ENCODE results near the gene MAPK8IP3.
"Not testable (repeated sequence)": the region's sequence is repeated elsewhere in the genome, so short reads cannot be mapped to it uniquely, and the experiment has no call there.

MAPK8IP3 gene

GRCh38 chr16:1700246-1700645 is 5.7 kb upstream of the MAPK8IP3 start:
- no peak overlapping the region for H3K27ac ChIP-seq (replicated peaks)
- DNase-seq (ENCODE audit: low read depth in 1 of 2, low spot score in 1 of 2), result no peak
- H3K27me3 ChIP-seq (ENCODE audit: insufficient read depth, poor library complexity, severe bottlenecking), result no peaks in the 10 kb centered on the region
- no peak for TF ChIP-seq SPI1 (IDR thresholded peaks at IDR 0.05; ENCODE audit: borderline replicate concordance, low read depth)
- TF ChIP-seq, protein P1, sequence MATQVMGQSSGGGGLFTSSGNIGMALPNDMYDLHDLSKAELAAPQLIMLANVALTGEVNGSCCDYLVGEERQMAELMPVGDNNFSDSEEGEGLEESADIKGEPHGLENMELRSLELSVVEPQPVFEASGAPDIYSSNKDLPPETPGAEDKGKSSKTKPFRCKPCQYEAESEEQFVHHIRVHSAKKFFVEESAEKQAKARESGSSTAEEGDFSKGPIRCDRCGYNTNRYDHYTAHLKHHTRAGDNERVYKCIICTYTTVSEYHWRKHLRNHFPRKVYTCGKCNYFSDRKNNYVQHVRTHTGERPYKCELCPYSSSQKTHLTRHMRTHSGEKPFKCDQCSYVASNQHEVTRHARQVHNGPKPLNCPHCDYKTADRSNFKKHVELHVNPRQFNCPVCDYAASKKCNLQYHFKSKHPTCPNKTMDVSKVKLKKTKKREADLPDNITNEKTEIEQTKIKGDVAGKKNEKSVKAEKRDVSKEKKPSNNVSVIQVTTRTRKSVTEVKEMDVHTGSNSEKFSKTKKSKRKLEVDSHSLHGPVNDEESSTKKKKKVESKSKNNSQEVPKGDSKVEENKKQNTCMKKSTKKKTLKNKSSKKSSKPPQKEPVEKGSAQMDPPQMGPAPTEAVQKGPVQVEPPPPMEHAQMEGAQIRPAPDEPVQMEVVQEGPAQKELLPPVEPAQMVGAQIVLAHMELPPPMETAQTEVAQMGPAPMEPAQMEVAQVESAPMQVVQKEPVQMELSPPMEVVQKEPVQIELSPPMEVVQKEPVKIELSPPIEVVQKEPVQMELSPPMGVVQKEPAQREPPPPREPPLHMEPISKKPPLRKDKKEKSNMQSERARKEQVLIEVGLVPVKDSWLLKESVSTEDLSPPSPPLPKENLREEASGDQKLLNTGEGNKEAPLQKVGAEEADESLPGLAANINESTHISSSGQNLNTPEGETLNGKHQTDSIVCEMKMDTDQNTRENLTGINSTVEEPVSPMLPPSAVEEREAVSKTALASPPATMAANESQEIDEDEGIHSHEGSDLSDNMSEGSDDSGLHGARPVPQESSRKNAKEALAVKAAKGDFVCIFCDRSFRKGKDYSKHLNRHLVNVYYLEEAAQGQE (IDR thresholded peaks at IDR 0.05; ENCODE audit: insufficient replicate concordance, low read depth), result no peak
- no peak for TF ChIP-seq POLR2AphosphoS5 (IDR thresholded peaks at IDR 0.05; ENCODE audit: low read depth)
- no peak overlapping the region for H3K4me3 ChIP-seq (replicated peaks; ENCODE audit: insufficient read depth, low read length)

DNA sequence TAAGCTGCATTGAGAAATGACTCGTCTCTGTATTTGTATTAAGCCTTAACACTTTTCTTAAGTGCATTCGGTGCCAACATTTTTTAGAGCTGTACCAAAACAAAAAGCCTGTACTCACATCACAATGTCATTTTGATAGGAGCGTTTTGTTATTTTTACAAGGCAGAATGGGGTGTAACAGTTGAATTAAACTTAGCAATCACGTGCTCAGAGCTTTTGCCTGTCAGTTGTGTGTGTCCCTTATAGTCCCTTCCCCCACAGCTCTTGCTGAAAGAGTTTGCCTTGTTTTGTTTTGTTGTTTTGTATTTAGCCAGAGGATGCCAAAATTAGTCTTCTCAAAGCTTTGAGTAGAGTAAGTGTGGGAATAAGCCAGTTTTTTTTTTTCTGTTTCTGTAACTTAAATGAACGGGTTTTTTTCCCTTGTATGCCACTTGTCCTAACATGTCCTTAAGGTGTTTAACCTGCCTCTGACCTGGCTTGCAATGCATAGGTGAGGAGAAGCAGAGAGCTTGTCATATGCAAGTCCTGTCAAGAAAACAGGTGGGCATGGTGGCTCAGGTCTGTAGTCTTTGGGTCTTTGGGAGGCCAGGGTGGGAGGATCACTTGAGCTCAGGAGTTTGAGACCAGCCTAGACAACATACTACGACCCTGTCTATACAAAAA is 4.6 kb upstream of the MAPK8IP3 start:
- TF ChIP-seq, protein P1 (IDR thresholded peaks at IDR 0.05; ENCODE audit: insufficient replicate concordance, low read depth), result no peak
- no peak overlapping the region for H3K27ac ChIP-seq (replicated peaks)
- H3K4me3 ChIP-seq (replicated peaks; ENCODE audit: insufficient read depth, low read length), result no peak overlapping the region
- no peaks in the 10 kb centered on the region for H3K27me3 ChIP-seq (ENCODE audit: insufficient read depth, poor library complexity, severe bottlenecking)
- no peak for DNase-seq (ENCODE audit: low read depth in 1 of 2, low spot score in 1 of 2)

- Histone ChIP-seq H3K4me3 (replicated peaks; ENCODE audit: insufficient read depth, low read length) (peak overlapping the region; percentile 77), H3K27ac (replicated peaks) (peak overlapping the region; percentile 76)
- not testable (repeated sequence) for H3K27me3 ChIP-seq (ENCODE audit: insufficient read depth, poor library complexity, severe bottlenecking)
- DNase-seq (ENCODE audit: low read depth in 1 of 2, low spot score in 1 of 2), result peak; percentile 21 to 55
Measured at GRCh38 chr16:1705324-1705687, 689 bp upstream of the MAPK8IP3 start.

DNA sequence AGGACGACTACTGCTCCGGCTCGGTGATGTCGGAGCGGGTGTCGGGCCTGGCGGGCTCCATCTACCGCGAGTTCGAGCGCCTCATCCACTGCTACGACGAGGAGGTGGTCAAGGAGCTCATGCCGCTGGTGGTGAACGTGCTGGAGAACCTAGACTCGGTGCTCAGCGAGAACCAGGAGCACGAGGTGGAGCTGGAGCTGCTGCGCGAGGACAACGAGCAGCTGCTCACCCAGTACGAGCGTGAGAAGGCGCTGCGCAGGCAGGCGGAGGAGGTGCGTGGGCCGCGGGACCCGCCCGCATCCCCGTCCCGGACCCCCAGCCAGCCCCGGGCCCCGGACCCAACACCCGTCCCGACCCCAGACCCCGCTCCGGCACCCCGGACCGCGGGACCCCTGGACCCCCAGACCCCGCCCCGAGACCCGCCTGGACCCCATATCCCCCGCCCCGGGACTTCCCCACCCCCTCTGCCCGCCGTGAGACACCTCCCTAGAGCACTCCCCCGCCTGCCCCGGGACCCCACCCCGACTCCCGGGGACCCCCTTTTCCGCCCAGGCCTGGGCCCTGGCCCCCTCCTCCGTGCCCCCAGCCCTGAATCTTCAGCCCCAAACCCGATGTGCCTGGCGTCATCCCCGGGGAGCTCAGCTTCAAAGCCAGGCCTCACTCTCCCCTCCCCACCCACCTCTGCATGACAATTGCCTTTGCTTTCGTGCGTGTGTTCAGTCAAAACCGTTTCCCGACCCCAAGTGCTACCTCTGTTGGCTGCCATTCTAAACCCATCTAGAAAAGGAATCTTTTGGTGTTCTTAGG is 594 bp downstream of the MAPK8IP3 start:
- peak overlapping the region; percentile 71 for H3K27ac ChIP-seq (replicated peaks)
- TF ChIP-seq, protein P1 (IDR thresholded peaks at IDR 0.05; ENCODE audit: insufficient replicate concordance, low read depth), result no peak
- TF ChIP-seq SPI1 (IDR thresholded peaks at IDR 0.05; ENCODE audit: borderline replicate concordance, low read depth) (no peak), POLR2AphosphoS5 (IDR thresholded peaks at IDR 0.05; ENCODE audit: low read depth) (no peak), GABPA (IDR thresholded peaks at IDR 0.05; ENCODE audit: low read depth) (no peak), CTCF (IDR thresholded peaks at IDR 0.05; ENCODE audit: insufficient read depth, low read length) (no peak)
- H3K27me3 ChIP-seq (ENCODE audit: insufficient read depth, poor library complexity, severe bottlenecking), result no peaks in the 10 kb centered on the region
- DNase-seq (ENCODE audit: low read depth in 1 of 2, low spot score in 1 of 2), result peak; percentile 39 to 54
- H3K4me3 ChIP-seq (replicated peaks; ENCODE audit: insufficient read depth, low read length), result peak overlapping the region; percentile 77
